ENCODE measurements around the gene RIOK3. TPM values are rescaled to one million over a fixed set of nuclear protein-coding genes. Genes with fewer than 3 reads are reported as not detected.

Gene RIOK3
- total RNA-seq, 4 donors from 2014 or later: 77.3 to 220 (median 114) TPM

DNA sequence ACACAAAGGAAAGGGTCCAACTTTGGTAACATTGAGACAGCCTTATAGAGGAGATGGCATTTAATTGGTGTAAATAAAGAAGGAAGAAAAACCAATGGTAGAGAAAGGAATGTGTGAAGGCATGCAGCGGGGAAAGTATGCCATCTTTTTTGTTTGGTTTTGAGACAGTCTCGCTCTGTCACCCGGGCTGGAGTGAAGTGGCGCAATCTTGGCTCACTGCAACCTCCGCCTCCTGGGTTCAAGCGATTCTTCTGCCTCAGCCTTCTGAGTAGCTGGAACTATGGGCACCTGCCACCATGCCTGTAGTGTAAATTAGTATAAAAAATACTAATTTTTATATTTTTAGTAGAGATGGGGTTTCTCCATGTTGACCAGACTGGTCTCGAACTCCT, 6.4 kb downstream of the RIOK3 start:
- TF ChIP-seq CTCF (IDR thresholded peaks at IDR 0.05 in 4 of 5, conservative IDR thresholded peaks at IDR 0.05 in 1 of 5) (no peak), POLR2A (IDR thresholded peaks at IDR 0.05) (no peak)
- Histone ChIP-seq H3K27me3 (no peaks in the 10 kb centered on the region), H3K27ac (no peak overlapping the region), H3K4me1 (peaks cover 40 to 55% of the 10 kb centered on the region in 2 donors), H3K36me3 (peaks cover 3 to 18% of the 10 kb centered on the region in 2 donors), H3K4me3 (no peak overlapping the region), H3K9me3 (no peaks in the 10 kb centered on the region)
- no peak for DNase-seq
- ATAC-seq: no peak
- in situ Hi-C loops (cut with MboI; ENCODE audit: low sequenced_read_pairs in 4 of 4) (no loop called here), intact Hi-C loops (cut with DNase I; ENCODE audit: low total_unique reads) (no loop called here)

GRCh38 chr18:23460285-23461273, 7.5 kb downstream of the RIOK3 start:
- H3K36me3 ChIP-seq: peaks cover 3 to 26% of the 10 kb centered on the region in 2 donors
- H3K4me3 ChIP-seq: no peak overlapping the region
- TF ChIP-seq CTCF (IDR thresholded peaks at IDR 0.05 in 4 of 5, conservative IDR thresholded peaks at IDR 0.05 in 1 of 5): no peak
- no peak for TF ChIP-seq POLR2A (IDR thresholded peaks at IDR 0.05)
- DNase-seq: no peak
- no peaks in the 10 kb centered on the region for H3K27me3 ChIP-seq
- ATAC-seq: no peak
- peaks cover 39 to 47% of the 10 kb centered on the region in 2 donors for H3K4me1 ChIP-seq
- intact Hi-C loops (cut with DNase I; ENCODE audit: low total_unique reads): no loop called here
- no peaks in the 10 kb centered on the region for H3K9me3 ChIP-seq
- in situ Hi-C loops (cut with MboI; ENCODE audit: low sequenced_read_pairs in 4 of 4): no loop called here
- no peak overlapping the region for H3K27ac ChIP-seq

GRCh38 chr18:23462876-23463275, 9.8 kb downstream of the RIOK3 start:
- H3K27me3 ChIP-seq: no peaks in the 10 kb centered on the region
- ATAC-seq (no peak), DNase-seq (no peak)
- in situ Hi-C loops (cut with MboI; ENCODE audit: low sequenced_read_pairs in 4 of 4): no loop called here
- H3K36me3 ChIP-seq: peaks cover 5 to 47% of the 10 kb centered on the region in 2 donors
- peaks cover 31 to 32% of the 10 kb centered on the region in 2 donors for H3K4me1 ChIP-seq
- intact Hi-C loops (cut with DNase I; ENCODE audit: low total_unique reads): no loop called here
- no peaks in the 10 kb centered on the region for H3K9me3 ChIP-seq
- no peak overlapping the region for H3K27ac ChIP-seq
- no peak overlapping the region for H3K4me3 ChIP-seq
- TF ChIP-seq POLR2A (IDR thresholded peaks at IDR 0.05): no peak
- no peak for TF ChIP-seq CTCF (IDR thresholded peaks at IDR 0.05 in 4 of 5, conservative IDR thresholded peaks at IDR 0.05 in 1 of 5)

GRCh38 chr18:23468753-23469459, 15.8 kb downstream of the RIOK3 start:
- ATAC-seq (no peak), DNase-seq (no peak)
- TF ChIP-seq POLR2A (IDR thresholded peaks at IDR 0.05) (no peak), CTCF (IDR thresholded peaks at IDR 0.05 in 4 of 5, conservative IDR thresholded peaks at IDR 0.05 in 1 of 5) (no peak)
- intact Hi-C loops (cut with DNase I; ENCODE audit: low total_unique reads) (no loop called here), in situ Hi-C loops (cut with MboI; ENCODE audit: low sequenced_read_pairs in 4 of 4) (no loop called here)
- Histone ChIP-seq H3K4me3 (no peak overlapping the region), H3K27ac (no peak overlapping the region), H3K36me3 (peaks cover 2 to 89% of the 10 kb centered on the region in 2 donors), H3K4me1 (no peaks in the 10 kb centered on the region), H3K27me3 (no peaks in the 10 kb centered on the region), H3K9me3 (no peaks in the 10 kb centered on the region)
